Naive thymus-derived CD8-positive, alpha-beta T cell (primary cell): ENCODE measurements around the gene RPL10A. TPM values are rescaled to one million over a fixed set of nuclear protein-coding genes. Genes with fewer than 3 reads are reported as not detected.
"Not testable (repeated sequence)": the region's sequence is repeated elsewhere in the genome, so short reads cannot be mapped to it uniquely, and the experiment has no call there.

Experiments
- ATAC-seq, 2 donors: fragments of 150-1000 bp; cut with Tn5 transposase in 1 of 2; sonication (Bioruptor Pico), chemical (Tn5 transposase) in 1 of 2; 1 replicate in 1 of 2; 2 replicates in 1 of 2; pipeline ENCODE4 v1.10.0; 2021; ENCODE audit warnings: mild to moderate bottlenecking in 2 of 2, moderate library complexity in 2 of 2
- POLR2A ChIA-PET: fragments of 350-600 bp; sonication (Branson Sonifier 250); formaldehyde crosslinking; loops from one replicate; lab custom pipeline; 2021; ENCODE audit warnings: antibody characterized with exemption; lab: Charles Lee
- DNase-seq, 10 donors: peaks; one replicate each; pipeline versions ENCODE4 v3.0.0 to v3.0.0-alpha.2; 2020 to 2022
- H3K27ac Mint-ChIP-seq, 10 donors: one replicate each; pipeline ENCODE4 v1.8.0; 2020 to 2022; ENCODE audit warnings: mild to moderate bottlenecking in 10 of 10, mixed read lengths in 10 of 10, moderate library complexity in 4 of 10, inconsistent platforms in 1 of 10
- H3K27me3 Mint-ChIP-seq, 5 donors: one replicate each; pipeline ENCODE4 v1.8.0; 2021 to 2022; ENCODE audit warnings: mixed read lengths in 5 of 5
- H3K36me3 Mint-ChIP-seq, 3 donors: one replicate each; pipeline ENCODE4 v1.8.0; 2020 to 2022; ENCODE audit warnings: mixed read lengths in 3 of 3, mild to moderate bottlenecking in 2 of 3, inconsistent platforms in 1 of 3
- H3K4me1 Mint-ChIP-seq, 4 donors: one replicate each; pipeline ENCODE4 v1.8.0; 2021 to 2022; ENCODE audit warnings: mixed read lengths in 4 of 4
- H3K4me3 Mint-ChIP-seq, 10 donors: one replicate each; pipeline ENCODE4 v1.8.0; 2020 to 2022; ENCODE audit warnings: mild to moderate bottlenecking in 10 of 10, mixed read lengths in 10 of 10, moderate library complexity in 6 of 10, inconsistent platforms in 1 of 10
- H3K9me3 Mint-ChIP-seq, 9 donors: one replicate each; pipeline ENCODE4 v1.8.0; 2020 to 2022; ENCODE audit warnings: mixed read lengths in 9 of 9, mild to moderate bottlenecking in 3 of 9, inconsistent platforms in 1 of 9, moderate library complexity in 1 of 9
- polyA plus RNA-seq, 3 donors: library from polyadenylated mRNA; unstranded; fragments of 300-500 nt; fragmentation: Illumina TruSeq; gene quantifications; one replicate each; pipeline ENCODE4 v1.2.3, GENCODE V29; 2021
- total RNA-seq, 8 experiments: library from RNA in 2 of 8; stranded (reverse) in 2 of 8; gene quantifications; one replicate each; pipeline ENCODE4 v1.2.3 and lab custom pipeline; 2021 to 2026

RPL10A gene
- total and polyA plus RNA-seq, 5 experiments from 2014 or later, result 1,376 to 2,044 (median 1,445) TPM

GRCh38 chr6:35508027-35508426, 39.8 kb downstream of the RPL10A start:
- Mint-ChIP-seq H3K27me3 (peaks cover 5 to 29% (median 24%) of the 10 kb centered on the region in 5 donors), H3K9me3 (no peaks in the 10 kb centered on the region), H3K4me1 (peaks cover 2 to 6% (median 5%) of the 10 kb centered on the region in 4 donors), H3K4me3 (no peak overlapping the region), H3K36me3 (no peaks in the 10 kb centered on the region), H3K27ac (no peak overlapping the region)
- POLR2A ChIA-PET, result interaction anchor here (0.5 kb wide), 1 partner anchor 29 kb away, joined by 3 read pairs; no protein-coding TSS in a partner anchor
- ATAC-seq (no peak), DNase-seq (no peak)

- ATAC-seq, result no peak
- H3K4me3 Mint-ChIP-seq, result no peak overlapping the region
- H3K36me3 Mint-ChIP-seq, result no peaks in the 10 kb centered on the region
- H3K27me3 Mint-ChIP-seq, result peaks cover 5 to 29% (median 22%) of the 10 kb centered on the region in 5 donors
- no peak overlapping the region for H3K27ac Mint-ChIP-seq
- no peaks in the 10 kb centered on the region for H3K9me3 Mint-ChIP-seq
- POLR2A ChIA-PET, result interaction anchor here (0.5 kb wide), 1 partner anchor 30 kb away, joined by 3 read pairs; no protein-coding TSS in a partner anchor
- H3K4me1 Mint-ChIP-seq, result peaks cover 2 to 6% (median 5%) of the 10 kb centered on the region in 4 donors
- DNase-seq, result no peak
Observed at GRCh38 chr6:35508542-35508941, 40.3 kb downstream of the RPL10A start.

- Mint-ChIP-seq H3K4me3 (peak overlapping the region in 1 of 10 donors; percentile 46), H3K4me1 (peaks cover 2 to 8% (median 5%) of the 10 kb centered on the region in 4 donors), H3K27me3 (peaks cover 5 to 29% (median 15%) of the 10 kb centered on the region in 5 donors), H3K9me3 (no peaks in the 10 kb centered on the region), H3K27ac (no peak overlapping the region), H3K36me3 (no peaks in the 10 kb centered on the region)
- no peak for DNase-seq
- POLR2A ChIA-PET, result no interaction called here
- ATAC-seq, result no peak
Observed at GRCh38 chr6:35510916-35511561, 42.8 kb downstream of the RPL10A start.

GRCh38 chr6:35511562-35511941, 43.4 kb downstream of the RPL10A start:
- no peak for DNase-seq
- ATAC-seq, result peak; percentile 27 to 63
- Mint-ChIP-seq H3K9me3 (no peaks in the 10 kb centered on the region), H3K27me3 (peaks cover 5 to 29% (median 15%) of the 10 kb centered on the region in 5 donors), H3K27ac (no peak overlapping the region), H3K36me3 (no peaks in the 10 kb centered on the region), H3K4me1 (peaks cover 2 to 8% (median 5%) of the 10 kb centered on the region in 4 donors), H3K4me3 (peak overlapping the region in 5 of 10 donors; percentile 30 to 55 (median 43))
- POLR2A ChIA-PET, result no interaction called here

GRCh38 chr6:35512006-35512405, 43.8 kb downstream of the RPL10A start:
- Mint-ChIP-seq H3K27me3 (peaks cover 5 to 29% (median 15%) of the 10 kb centered on the region in 5 donors), H3K9me3 (no peaks in the 10 kb centered on the region), H3K4me3 (peak overlapping the region in 6 of 10 donors; percentile 12 to 68 (median 42)), H3K4me1 (peaks cover 2 to 8% (median 5%) of the 10 kb centered on the region in 4 donors), H3K27ac (no peak overlapping the region), H3K36me3 (no peaks in the 10 kb centered on the region)
- DNase-seq, result no peak
- peak in 1 of 2 donors; percentile 46 for ATAC-seq
- POLR2A ChIA-PET, result no interaction called here

GRCh38 chr6:35512740-35513139, 44.5 kb downstream of the RPL10A start, which contains the start of gene TULP1:
Gene TULP1 (minus strand): TSS chr6:35512896. CDS start chr6:35512858, 38 bp downstream.
- Mint-ChIP-seq H3K4me1 (peaks cover 2 to 8% (median 5%) of the 10 kb centered on the region in 4 donors), H3K36me3 (no peaks in the 10 kb centered on the region), H3K4me3 (peak within 1 kb of the TSS in 7 of 10 donors; percentile 10 to 68 (median 41)), H3K9me3 (no peaks in the 10 kb centered on the region), H3K27me3 (peaks cover 5 to 29% (median 15%) of the 10 kb centered on the region in 5 donors), H3K27ac (peak within 1 kb of the TSS in 1 of 10 donors; percentile 5)
- DNase-seq, result no peak
- POLR2A ChIA-PET, result interaction anchor here (0.6 kb wide), 1 partner anchor 610 kb away, joined by 7 read pairs; no protein-coding TSS in a partner anchor
- ATAC-seq, result no peak

- H3K4me3 Mint-ChIP-seq, result no peak overlapping the region
- H3K9me3 Mint-ChIP-seq, result no peaks in the 10 kb centered on the region
- peaks cover 5 to 20% (median 10%) of the 10 kb centered on the region in 5 donors for H3K27me3 Mint-ChIP-seq
- H3K36me3 Mint-ChIP-seq, result no peaks in the 10 kb centered on the region
- no peak for DNase-seq
- ATAC-seq, result no peak
- peaks cover 2 to 6% (median 5%) of the 10 kb centered on the region in 4 donors for H3K4me1 Mint-ChIP-seq
- no peak overlapping the region for H3K27ac Mint-ChIP-seq
- POLR2A ChIA-PET, result no interaction called here
Observed at GRCh38 chr6:35514587-35514986, 46.4 kb downstream of the RPL10A start.

- H3K4me3 Mint-ChIP-seq, DNase-seq, H3K36me3 Mint-ChIP-seq, H3K9me3 Mint-ChIP-seq, H3K27me3 Mint-ChIP-seq, H3K4me1 Mint-ChIP-seq, H3K27ac Mint-ChIP-seq, ATAC-seq, POLR2A ChIA-PET: not testable (repeated sequence)
Observed at GRCh38 chr6:35515939-35516338, 47.7 kb downstream of the RPL10A start.

GRCh38 chr6:35516712-35517111, 48.5 kb downstream of the RPL10A start:
- H3K4me3 Mint-ChIP-seq, result no peak overlapping the region
- H3K36me3 Mint-ChIP-seq, result no peaks in the 10 kb centered on the region
- H3K27ac Mint-ChIP-seq, result no peak overlapping the region
- ATAC-seq, result no peak
- DNase-seq, result no peak
- no peaks in the 10 kb centered on the region for H3K27me3 Mint-ChIP-seq
- POLR2A ChIA-PET, result interaction anchor here (0.7 to 1.4 kb wide), 2 partner anchors 64 to 66 kb away, joined by 3 to 5 read pairs; partner anchors contain the start of gene FANCE
- H3K9me3 Mint-ChIP-seq, result no peaks in the 10 kb centered on the region
- H3K4me1 Mint-ChIP-seq, result peaks cover 0 to 5% (median 2%) of the 10 kb centered on the region in 4 donors

- H3K27me3 Mint-ChIP-seq, H3K9me3 Mint-ChIP-seq, ATAC-seq, DNase-seq, H3K36me3 Mint-ChIP-seq, H3K4me3 Mint-ChIP-seq: not testable (repeated sequence)
- Mint-ChIP-seq H3K27ac (peak overlapping the region in 1 of 10 donors; percentile 62), H3K4me1 (peaks cover 2 to 12% (median 9%) of the 10 kb centered on the region in 4 donors)
- POLR2A ChIA-PET, result interaction anchor here (0.5 to 1.3 kb wide), 2 partner anchors 20 to 61 kb away, joined by 3 to 4 read pairs; no protein-coding TSS in a partner anchor
Observed at GRCh38 chr6:35517978-35518377, 49.8 kb downstream of the RPL10A start.

- no peaks in the 10 kb centered on the region for H3K9me3 Mint-ChIP-seq
- ATAC-seq, result no peak
- H3K4me3 Mint-ChIP-seq, result no peak overlapping the region
- H3K36me3 Mint-ChIP-seq, result no peaks in the 10 kb centered on the region
- peak overlapping the region in 1 of 10 donors; percentile 53 for H3K27ac Mint-ChIP-seq
- peaks cover 2 to 18% (median 16%) of the 10 kb centered on the region in 4 donors for H3K4me1 Mint-ChIP-seq
- no peak for DNase-seq
- POLR2A ChIA-PET, result interaction anchor here (0.5 to 1.3 kb wide), 2 partner anchors 21 to 62 kb away, joined by 3 to 4 read pairs; no protein-coding TSS in a partner anchor
- H3K27me3 Mint-ChIP-seq, result no peaks in the 10 kb centered on the region
Observed at GRCh38 chr6:35518566-35519312, 50.5 kb downstream of the RPL10A start.

- H3K9me3 Mint-ChIP-seq, result no peaks in the 10 kb centered on the region
- H3K4me3 Mint-ChIP-seq, result no peak overlapping the region
- no peak for DNase-seq
- H3K36me3 Mint-ChIP-seq, result no peaks in the 10 kb centered on the region
- peaks cover under 1 to 23% (median 20%) of the 10 kb centered on the region in 4 donors for H3K4me1 Mint-ChIP-seq
- H3K27ac Mint-ChIP-seq, result peak overlapping the region in 2 of 10 donors; percentile 7 to 20
- H3K27me3 Mint-ChIP-seq, result no peaks in the 10 kb centered on the region
- no peak for ATAC-seq
- POLR2A ChIA-PET, result no interaction called here
Observed at GRCh38 chr6:35519313-35520015, 51.3 kb downstream of the RPL10A start.
